Measurements from ENCODE around the gene NT5DC3. TPM values are rescaled to one million over a fixed set of nuclear protein-coding genes. Genes with fewer than 3 reads are reported as not detected.

Gene NT5DC3
- total RNA-seq, 4 donors from 2014 or later, result 3.6 to 5.8 (median 4.4) TPM

GRCh38 chr12:103833891-103834290 lies 7.1 kb downstream of the NT5DC3 start:
- WGBS, 2 donors, result 88 to 92% methylated on average over 2 of the region's 2 CpGs
- intact Hi-C loops (cut with DNase I), result no loop called here
- H3K4me1 ChIP-seq, result peaks cover 0 to 2% of the 10 kb centered on the region in 2 donors

GRCh38 chr12:103833095-103833775 lies 7.8 kb downstream of the NT5DC3 start:
- Histone ChIP-seq H3K9me3 (no peaks in the 10 kb centered on the region), H3K27me3 (no peaks in the 10 kb centered on the region), H3K4me3 (replicated peaks in 1 of 3) (no peak overlapping the region), H3K4me1 (no peaks in the 10 kb centered on the region), H3K36me3 (no peaks in the 10 kb centered on the region), H3K27ac (no peak overlapping the region)
- WGBS, 2 donors, result 91 to 93% methylated on average over 6 of the region's 6 CpGs
- intact Hi-C loops (cut with DNase I), result no loop called here
- TF ChIP-seq POLR2A (IDR thresholded peaks at IDR 0.05) (no peak), CTCF (IDR thresholded peaks at IDR 0.05) (no peak)
- no peak for DNase-seq

More at GRCh38 chr12:103833891-103834290, 7.1 kb downstream of the NT5DC3 start:
- H3K9me3 ChIP-seq, result no peaks in the 10 kb centered on the region
- DNase-seq, result no peak
- H3K4me3 ChIP-seq (replicated peaks in 1 of 3), result no peak overlapping the region
- no peak for TF ChIP-seq CTCF (IDR thresholded peaks at IDR 0.05)
- TF ChIP-seq POLR2A (IDR thresholded peaks at IDR 0.05), result no peak
- no peak overlapping the region for H3K27ac ChIP-seq
- no peaks in the 10 kb centered on the region for H3K36me3 ChIP-seq
- H3K27me3 ChIP-seq, result no peaks in the 10 kb centered on the region

- WGBS, 2 donors, result 91% methylated on average over 11 of the region's 11 CpGs
- no peak for DNase-seq
- Histone ChIP-seq H3K36me3 (no peaks in the 10 kb centered on the region), H3K4me1 (no peaks in the 10 kb centered on the region), H3K9me3 (no peaks in the 10 kb centered on the region), H3K27me3 (no peaks in the 10 kb centered on the region), H3K4me3 (replicated peaks in 1 of 3) (no peak overlapping the region), H3K27ac (no peak overlapping the region)
- TF ChIP-seq POLR2A (IDR thresholded peaks at IDR 0.05) (no peak), CTCF (IDR thresholded peaks at IDR 0.05) (no peak)
- intact Hi-C loops (cut with DNase I), result no loop called here
Measured at GRCh38 chr12:103832048-103832997, 8.7 kb downstream of the NT5DC3 start.

- Histone ChIP-seq H3K9me3 (no peaks in the 10 kb centered on the region), H3K4me1 (no peaks in the 10 kb centered on the region), H3K36me3 (no peaks in the 10 kb centered on the region), H3K4me3 (replicated peaks in 1 of 3) (no peak overlapping the region), H3K27ac (no peak overlapping the region), H3K27me3 (no peaks in the 10 kb centered on the region)
- no peak for TF ChIP-seq CTCF (IDR thresholded peaks at IDR 0.05)
- TF ChIP-seq POLR2A (IDR thresholded peaks at IDR 0.05), result no peak
- no peak for DNase-seq
- 94 to 97% methylated on average over 2 of the region's 2 CpGs for WGBS, 2 donors
- intact Hi-C loops (cut with DNase I), result no loop called here
Measured at GRCh38 chr12:103830730-103831320, 10.2 kb downstream of the NT5DC3 start.
